ENCODE measurements around the gene POLR2A.
A peak's percentile ranks its signal among the peaks of the same experiment; 100 is the strongest.
"Not testable (repeated sequence)": the region's sequence is repeated elsewhere in the genome, so short reads cannot be mapped to it uniquely, and the experiment has no call there.

The POLR2A gene

GRCh38 chr17:7460850-7461660 is 23.1 kb upstream of the POLR2A start:
- no peak for DNase-seq

GRCh38 chr17:7462474-7463371 is 21.4 kb upstream of the POLR2A start:
- no peak for DNase-seq

- DNase-seq: no peak
Observed at GRCh38 chr17:7463372-7463846, 20.8 kb upstream of the POLR2A start.

GRCh38 chr17:7464081-7464480 is 20.1 kb upstream of the POLR2A start:
- no peak for DNase-seq

- no peak for DNase-seq
Observed at GRCh38 chr17:7465597-7466275, 18.4 kb upstream of the POLR2A start.

GRCh38 chr17:7466318-7466638 is 17.9 kb upstream of the POLR2A start:
- DNase-seq: no peak

GRCh38 chr17:7466639-7467341 is 17.4 kb upstream of the POLR2A start:
- no peak for DNase-seq

GRCh38 chr17:7467498-7467897 is 16.7 kb upstream of the POLR2A start:
- no peak for DNase-seq

- DNase-seq: no peak
Observed at GRCh38 chr17:7468290-7468689, 15.9 kb upstream of the POLR2A start.

- no peak for DNase-seq
Observed at GRCh38 chr17:7468804-7469389, 15.3 kb upstream of the POLR2A start.

- not testable (repeated sequence) for DNase-seq
Observed at GRCh38 chr17:7469843-7470242, 14.3 kb upstream of the POLR2A start.

- DNase-seq: not testable (repeated sequence)
Observed at GRCh38 chr17:7470457-7470973, 13.7 kb upstream of the POLR2A start.

GRCh38 chr17:7471729-7472128 is 12.4 kb upstream of the POLR2A start:
- no peak for DNase-seq

GRCh38 chr17:7474767-7475166 is 9.4 kb upstream of the POLR2A start:
- DNase-seq: not testable (repeated sequence)

GRCh38 chr17:7475764-7476422 is 8.3 kb upstream of the POLR2A start:
- DNase-seq: no peak

GRCh38 chr17:7476494-7476893 is 7.7 kb upstream of the POLR2A start:
- no peak for DNase-seq

- DNase-seq: no peak
Observed at GRCh38 chr17:7476951-7477350, 7.2 kb upstream of the POLR2A start.

GRCh38 chr17:7477392-7478275 is 6.5 kb upstream of the POLR2A start:
- no peak for DNase-seq

GRCh38 chr17:7478276-7479212 is 5.6 kb upstream of the POLR2A start:
- peak; percentile 68 for DNase-seq

Measured in effector CD4-positive, alpha-beta T cell (primary cell).